ENCODE data around the gene ZFAND3. TPM values are rescaled to one million over a fixed set of nuclear protein-coding genes. Genes with fewer than 3 reads are reported as not detected.

Gene ZFAND3
- total and polyA plus RNA-seq, 9 donors, result 16.6 to 220 (median 51.9) TPM

GRCh38 chr6:37779111-37779800 is 40.3 kb upstream of the ZFAND3 start:
- no peak overlapping the region for H3K4me3 ChIP-seq
- no peak for DNase-seq
- WGBS, 3 donors, result 69 to 74% (median 72%) methylated on average over 4 of the region's 4 CpGs
- TF ChIP-seq CTCF (IDR thresholded peaks at IDR 0.05) (no peak), POLR2A (IDR thresholded peaks at IDR 0.05) (no peak), EP300 (IDR thresholded peaks at IDR 0.05) (no peak)
- no peak overlapping the region for H3K27ac ChIP-seq
- H3K4me1 ChIP-seq (ENCODE audit: insufficient read depth), result peaks cover 4% of the 10 kb centered on the region
- H3K9me3 ChIP-seq, result no peaks in the 10 kb centered on the region
- H3K36me3 ChIP-seq, result no peaks in the 10 kb centered on the region
- H3K27me3 ChIP-seq, result no peaks in the 10 kb centered on the region
- intact Hi-C loops (cut with DNase I), result no loop called here

GRCh38 chr6:37779902-37780628 is 39.5 kb upstream of the ZFAND3 start:
- Histone ChIP-seq H3K36me3 (no peaks in the 10 kb centered on the region), H3K27me3 (no peaks in the 10 kb centered on the region), H3K4me1 (ENCODE audit: insufficient read depth) (peaks cover 8% of the 10 kb centered on the region), H3K9me3 (no peaks in the 10 kb centered on the region), H3K27ac (no peak overlapping the region), H3K4me3 (no peak overlapping the region)
- 86 to 93% (median 90%) methylated on average over 7 of the region's 7 CpGs for WGBS, 3 donors
- no peak for TF ChIP-seq EP300 (IDR thresholded peaks at IDR 0.05)
- TF ChIP-seq CTCF (IDR thresholded peaks at IDR 0.05), result no peak
- TF ChIP-seq POLR2A (IDR thresholded peaks at IDR 0.05), result no peak
- DNase-seq, result no peak
- intact Hi-C loops (cut with DNase I), result no loop called here

- WGBS, 3 donors, result 78 to 86% (median 79%) methylated on average over 2 of the region's 2 CpGs
- intact Hi-C loops (cut with DNase I), result no loop called here
- Histone ChIP-seq H3K36me3 (no peaks in the 10 kb centered on the region), H3K27me3 (no peaks in the 10 kb centered on the region), H3K4me1 (ENCODE audit: insufficient read depth) (peaks cover 9% of the 10 kb centered on the region), H3K9me3 (no peaks in the 10 kb centered on the region), H3K4me3 (no peak overlapping the region), H3K27ac (no peak overlapping the region)
- no peak for DNase-seq
- TF ChIP-seq EP300 (IDR thresholded peaks at IDR 0.05) (no peak), POLR2A (IDR thresholded peaks at IDR 0.05) (no peak), CTCF (IDR thresholded peaks at IDR 0.05) (no peak)
These were observed 37.7 kb upstream of the ZFAND3 start for GRCh38 chr6:37781788-37782187.

GRCh38 chr6:37783025-37783855 is 36.3 kb upstream of the ZFAND3 start:
- intact Hi-C loops (cut with DNase I), result no loop called here
- Histone ChIP-seq H3K4me3 (peak overlapping the region; percentile 30), H3K27me3 (no peaks in the 10 kb centered on the region), H3K4me1 (ENCODE audit: insufficient read depth) (peaks cover 9% of the 10 kb centered on the region), H3K36me3 (no peaks in the 10 kb centered on the region), H3K27ac (peak overlapping the region in 1 of 2 donors; percentile 69), H3K9me3 (no peaks in the 10 kb centered on the region)
- DNase-seq, result peak; percentile 30 to 51 (median 49)
- 11 to 14% (median 12%) methylated on average over 26 of the region's 26 CpGs for WGBS, 3 donors
- TF ChIP-seq EP300 (IDR thresholded peaks at IDR 0.05) (no peak), CTCF (IDR thresholded peaks at IDR 0.05) (no peak), POLR2A (IDR thresholded peaks at IDR 0.05) (no peak)
